PC-3 (cell line): ENCODE measurements around the gene TWNK.

Experiments used
- EZH2phosphoT487 ChIP-seq: fragments of 300-600 bp; sonication (generic); IDR thresholded peaks from 2 replicates; pipeline ENCODE4 v1.6.1; 2018; ENCODE audit warnings: mild to moderate bottlenecking, antibody characterized with exemption, low read length, borderline replicate concordance
- TF ChIP-seq, protein P1 (sequence below): fragments of 300-600 bp; sonication (generic); conservative IDR thresholded peaks from 2 replicates; pipeline ENCODE4 v1.5.1; 2017; ENCODE audit warnings: antibody characterized with exemption, low read depth, mild to moderate bottlenecking, low read length

DNA sequence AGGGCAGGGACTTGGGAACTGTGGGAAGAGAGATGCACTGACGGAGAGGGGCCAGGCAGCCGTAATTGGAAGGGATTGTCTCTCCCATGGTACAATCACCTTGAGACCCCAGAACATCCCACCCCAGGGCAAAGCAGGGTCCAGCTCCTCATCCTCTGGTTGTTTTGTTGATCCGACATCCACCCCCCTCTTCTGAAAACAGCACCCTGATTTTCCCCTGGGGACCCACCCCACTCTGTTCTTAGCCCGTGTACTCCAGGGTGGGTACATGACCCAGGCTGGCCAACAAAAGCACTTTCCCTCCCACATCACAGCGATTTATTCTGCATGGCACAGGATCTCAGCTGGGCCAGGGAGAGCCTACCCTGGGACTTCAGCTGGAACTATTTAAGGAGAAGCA lies 29.5 kb downstream of the TWNK start:
- TF ChIP-seq, protein P1, sequence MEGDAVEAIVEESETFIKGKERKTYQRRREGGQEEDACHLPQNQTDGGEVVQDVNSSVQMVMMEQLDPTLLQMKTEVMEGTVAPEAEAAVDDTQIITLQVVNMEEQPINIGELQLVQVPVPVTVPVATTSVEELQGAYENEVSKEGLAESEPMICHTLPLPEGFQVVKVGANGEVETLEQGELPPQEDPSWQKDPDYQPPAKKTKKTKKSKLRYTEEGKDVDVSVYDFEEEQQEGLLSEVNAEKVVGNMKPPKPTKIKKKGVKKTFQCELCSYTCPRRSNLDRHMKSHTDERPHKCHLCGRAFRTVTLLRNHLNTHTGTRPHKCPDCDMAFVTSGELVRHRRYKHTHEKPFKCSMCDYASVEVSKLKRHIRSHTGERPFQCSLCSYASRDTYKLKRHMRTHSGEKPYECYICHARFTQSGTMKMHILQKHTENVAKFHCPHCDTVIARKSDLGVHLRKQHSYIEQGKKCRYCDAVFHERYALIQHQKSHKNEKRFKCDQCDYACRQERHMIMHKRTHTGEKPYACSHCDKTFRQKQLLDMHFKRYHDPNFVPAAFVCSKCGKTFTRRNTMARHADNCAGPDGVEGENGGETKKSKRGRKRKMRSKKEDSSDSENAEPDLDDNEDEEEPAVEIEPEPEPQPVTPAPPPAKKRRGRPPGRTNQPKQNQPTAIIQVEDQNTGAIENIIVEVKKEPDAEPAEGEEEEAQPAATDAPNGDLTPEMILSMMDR = no peak
- no peak for TF ChIP-seq EZH2phosphoT487
